K562 (cell line): ENCODE measurements around the gene GRK1. TPM values are rescaled to one million over a fixed set of nuclear protein-coding genes. Genes with fewer than 3 reads are reported as not detected.

Source experiments
- BCOR ChIP-seq: fragments of 450-650 bp; IDR thresholded peaks from 2 replicates; pipeline ENCODE4 v1.6.1; 2016
- EZH2 ChIP-seq: IDR thresholded peaks from 2 replicates; pipeline ENCODE4 v1.6.1; 2012; ENCODE audit warnings: low read depth, mild to moderate bottlenecking, inconsistent platforms, low read length, borderline replicate concordance
- NR1H2 ChIP-seq: sonication (generic); formaldehyde crosslinking; IDR thresholded peaks from 2 replicates; pipeline ENCODE4 v1.4.0; 2020; ENCODE audit warnings: mild to moderate bottlenecking, missing genetic modification reagents
- POLR2AphosphoS2 ChIP-seq: IDR thresholded peaks from 2 replicates; pipeline ENCODE4 v1.6.1; 2012; ENCODE audit warnings: low read length, improper control_type of control experiment
- ZFP1 ChIP-seq: fragments of 450-650 bp; formaldehyde crosslinking; IDR thresholded peaks from 2 replicates; pipeline ENCODE4 v1.4.0; 2020; ENCODE audit warnings: mild to moderate bottlenecking, mixed read lengths
- ZNF655 ChIP-seq: fragments of 250-450 bp; sonication (Bioruptor Pico); IDR thresholded peaks from 2 replicates; pipeline ENCODE4 v1.5.0; 2021
- ZNF76 ChIP-seq: fragments of 250-450 bp; sonication (Bioruptor Pico); IDR thresholded peaks from 2 replicates; pipeline ENCODE4 v1.4.0; 2020; ENCODE audit warnings: mild to moderate bottlenecking, moderate library complexity, borderline replicate concordance
- polyA plus RNA-seq, 8 experiments: library from polyadenylated mRNA; depleted of rRNA in 4 of 8; stranded (reverse) in 5 of 8; unstranded in 3 of 8; fragments of >200 nt; fragmentation: Nextera tagmentation in 2 of 8; fragmentation: Illumina TruSeq in 1 of 8; extraction: Ambion mirVana in 2 of 8; extraction: Trizol in 1 of 8; gene quantifications; 2 replicates each; pipeline versions ENCODE4 v1.2.1 to v1.2.3, GENCODE V29; 2011 to 2014; ENCODE audit warnings: inconsistent platforms in 1 of 8, missing spikeins in 1 of 8
- total RNA-seq, 7 experiments: library from RNA; depleted of rRNA in 6 of 7; stranded (reverse); fragments of >200 nt in 6 of 7; fragmentation: Illumina TruSeq in 2 of 7; extraction: Trizol in 2 of 7; gene quantifications; 2 replicates each; pipeline versions ENCODE4 v1.2.1 to v1.2.3, GENCODE V29; 2011 to 2021; ENCODE audit warnings: low replicate concordance in 1 of 7
- TF ChIP-seq, protein P1 (sequence below): fragments of 450-650 bp; IDR thresholded peaks from 2 replicates; pipeline ENCODE4 v1.6.1; 2017; ENCODE audit warnings: mild to moderate bottlenecking, moderate library complexity

GRK1 gene
- total and polyA plus RNA-seq, 9 of the 15 experiments (the other 6 are each of a cell fraction or from before 2014, with no cell fraction given): 0.09 TPM; not detected in 8

GRCh38 chr13:113637262-113638160, 29.5 kb upstream of the GRK1 start (continued):
- no peak for TF ChIP-seq ZFP1 (CRISPR knock-in tag)
- TF ChIP-seq ZNF655 (CRISPR knock-in tag): no peak
- TF ChIP-seq, protein P1, sequence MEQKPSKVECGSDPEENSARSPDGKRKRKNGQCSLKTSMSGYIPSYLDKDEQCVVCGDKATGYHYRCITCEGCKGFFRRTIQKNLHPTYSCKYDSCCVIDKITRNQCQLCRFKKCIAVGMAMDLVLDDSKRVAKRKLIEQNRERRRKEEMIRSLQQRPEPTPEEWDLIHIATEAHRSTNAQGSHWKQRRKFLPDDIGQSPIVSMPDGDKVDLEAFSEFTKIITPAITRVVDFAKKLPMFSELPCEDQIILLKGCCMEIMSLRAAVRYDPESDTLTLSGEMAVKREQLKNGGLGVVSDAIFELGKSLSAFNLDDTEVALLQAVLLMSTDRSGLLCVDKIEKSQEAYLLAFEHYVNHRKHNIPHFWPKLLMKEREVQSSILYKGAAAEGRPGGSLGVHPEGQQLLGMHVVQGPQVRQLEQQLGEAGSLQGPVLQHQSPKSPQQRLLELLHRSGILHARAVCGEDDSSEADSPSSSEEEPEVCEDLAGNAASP: no peak
- TF ChIP-seq BCOR: no peak
- TF ChIP-seq POLR2AphosphoS2: no peak
- no peak for TF ChIP-seq ZNF76 (CRISPR knock-in tag)
- TF ChIP-seq NR1H2: no peak
- TF ChIP-seq EZH2: no peak
